ENCODE results near the gene KRTAP1-3. TPM values are rescaled to one million over a fixed set of nuclear protein-coding genes. Genes with fewer than 3 reads are reported as not detected.
"Not testable (repeated sequence)": the region's sequence is repeated elsewhere in the genome, so short reads cannot be mapped to it uniquely, and the experiment has no call there.

Gene KRTAP1-3
- total RNA-seq (2014; rRNA removed; shearing (Covaris generic)): not detected in 2 replicates

- not testable (repeated sequence) for DNase-seq (ENCODE audit: low read depth)
These were observed at the start of gene KRTAP1-3 for GRCh38 chr17:41034346-41034935. TSS of gene KRTAP1-3 (minus strand) at chr17:41034874. CDS start at chr17:41034821, 53 bp downstream.

GRCh38 chr17:41084100-41084856 is 49.6 kb upstream of the KRTAP1-3 start, which contains the start of gene KRTAP4-7:
TSS of gene KRTAP4-7 (plus strand) at chr17:41084150. CDS start at chr17:41084207, 57 bp downstream.
- not testable (repeated sequence) for DNase-seq (ENCODE audit: low read depth)

- peak; percentile 42 for DNase-seq (ENCODE audit: low read depth)
These were observed 48.8 kb upstream of the KRTAP1-3 start for GRCh38 chr17:41083427-41083826.

GRCh38 chr17:41082626-41083025 is 48.0 kb upstream of the KRTAP1-3 start:
- peak; percentile 49 for DNase-seq (ENCODE audit: low read depth)

GRCh38 chr17:41076788-41077187 is 42.1 kb upstream of the KRTAP1-3 start:
- no peak for DNase-seq (ENCODE audit: low read depth)

GRCh38 chr17:41073676-41074075 is 39.0 kb upstream of the KRTAP1-3 start:
- DNase-seq (ENCODE audit: low read depth): no peak

- no peak for DNase-seq (ENCODE audit: low read depth)
These were observed 37.1 kb upstream of the KRTAP1-3 start for GRCh38 chr17:41071606-41072360.

GRCh38 chr17:41069031-41069430 is 34.4 kb upstream of the KRTAP1-3 start:
- no peak for DNase-seq (ENCODE audit: low read depth)

- DNase-seq (ENCODE audit: low read depth): no peak
These were observed 32.6 kb upstream of the KRTAP1-3 start for GRCh38 chr17:41067281-41067680.

- peak; percentile 77 for DNase-seq (ENCODE audit: low read depth)
These were observed 31.4 kb upstream of the KRTAP1-3 start, which contains the start of gene KRTAP2-4 for GRCh38 chr17:41065829-41066624. TSS of gene KRTAP2-4 (minus strand) at chr17:41065879. CDS start at chr17:41065845, 34 bp downstream.

- DNase-seq (ENCODE audit: low read depth): not testable (repeated sequence)
These were observed 30.5 kb upstream of the KRTAP1-3 start for GRCh38 chr17:41065016-41065689.

- no peak for DNase-seq (ENCODE audit: low read depth)
These were observed 29.6 kb upstream of the KRTAP1-3 start for GRCh38 chr17:41064301-41064700.

GRCh38 chr17:41063449-41063848 is 28.8 kb upstream of the KRTAP1-3 start:
- no peak for DNase-seq (ENCODE audit: low read depth)

- DNase-seq (ENCODE audit: low read depth): peak; percentile 47
These were observed 27.3 kb upstream of the KRTAP1-3 start for GRCh38 chr17:41061964-41062363.

- peak; percentile 92 for DNase-seq (ENCODE audit: low read depth)
These were observed 25.5 kb upstream of the KRTAP1-3 start, which contains the start of gene KRTAP2-3 for GRCh38 chr17:41060052-41060604. TSS of gene KRTAP2-3 (minus strand) at chr17:41060114. CDS start at chr17:41060050, 64 bp downstream.

GRCh38 chr17:41059276-41060051 is 24.8 kb upstream of the KRTAP1-3 start:
- peak; percentile 62 for DNase-seq (ENCODE audit: low read depth)

- DNase-seq (ENCODE audit: low read depth): no peak
These were observed 24.1 kb upstream of the KRTAP1-3 start for GRCh38 chr17:41058741-41059140.

- no peak for DNase-seq (ENCODE audit: low read depth)
These were observed 22.9 kb upstream of the KRTAP1-3 start for GRCh38 chr17:41057547-41057946.

GRCh38 chr17:41055130-41055529 is 20.5 kb upstream of the KRTAP1-3 start, which contains the start of gene KRTAP2-2:
TSS of gene KRTAP2-2 (minus strand) at chr17:41055230. CDS start at chr17:41055211, 19 bp downstream.
- not testable (repeated sequence) for DNase-seq (ENCODE audit: low read depth)
